ENCODE measurements around the gene KCNQ1. TPM values are rescaled to one million over a fixed set of nuclear protein-coding genes. Genes with fewer than 3 reads are reported as not detected.

KCNQ1 gene
- total RNA-seq, 1 experiment from 2014 or later = 10.7 TPM

DNA sequence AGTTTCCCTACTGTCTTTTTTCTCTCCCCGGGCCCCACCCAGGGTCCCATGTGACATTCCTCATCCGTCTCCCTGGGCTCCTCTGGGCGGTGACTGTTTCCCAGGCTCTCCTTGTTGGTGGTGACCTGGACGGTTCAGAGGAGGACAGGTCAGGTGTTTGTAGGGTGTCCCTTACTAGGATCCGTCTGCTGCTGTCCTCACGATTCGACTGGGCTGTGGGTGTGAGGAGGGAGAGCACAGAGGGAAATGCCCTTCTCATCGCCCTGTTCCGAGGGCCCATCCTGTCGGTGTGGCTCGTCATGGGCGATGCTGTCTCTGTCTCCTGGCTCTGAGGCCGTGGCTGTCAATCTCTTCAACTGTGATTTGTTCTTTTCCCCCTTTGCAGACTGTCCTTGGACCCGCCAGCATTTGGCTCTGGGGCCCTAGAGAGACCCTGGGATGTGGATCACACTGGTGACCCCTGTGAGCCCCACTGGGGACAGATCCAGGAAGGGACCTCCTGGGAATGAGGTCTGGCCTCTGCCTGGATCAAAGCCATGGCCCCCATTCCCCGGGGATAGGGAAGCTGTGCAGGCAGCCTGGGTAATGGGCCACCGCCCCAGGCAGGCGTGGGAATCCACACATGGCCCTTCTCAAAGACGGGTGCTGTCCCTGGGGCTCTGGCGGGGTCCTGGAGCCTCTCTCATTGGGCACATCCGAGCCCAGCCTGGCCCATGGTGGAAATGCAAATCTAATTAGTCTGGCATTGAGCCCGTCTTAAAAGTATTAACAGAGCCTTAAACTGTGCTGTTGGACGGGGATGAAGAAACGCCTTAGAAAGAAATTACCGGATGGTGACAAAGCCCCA lies 301.8 kb downstream of the KCNQ1 start:
- BruUV-seq (replicated peaks) = no TSS peak
- no peaks in the 10 kb centered on the region for H3K27me3 ChIP-seq (ENCODE audit: insufficient read depth, low read length)
- H3K9me2 ChIP-seq (ENCODE audit: insufficient read depth) = no peaks in the 10 kb centered on the region
- no peaks in the 10 kb centered on the region for H3K36me3 ChIP-seq (ENCODE audit: control insufficient read depth in 1 of 2, insufficient read depth in 2 of 2, low read length in 2 of 2)
- no peak overlapping the region for H3K9ac ChIP-seq (ENCODE audit: low read length)
- peaks cover 5 to 8% of the 10 kb centered on the region in 2 experiments; a peak in 3 of 4 replicates for H3K4me1 ChIP-seq (ENCODE audit: control insufficient read depth in 1 of 2, insufficient read depth in 2 of 2, low read length in 2 of 2)
- no peaks in the 10 kb centered on the region for H3K79me2 ChIP-seq (ENCODE audit: insufficient read depth, low read length)
- no peak overlapping the region for H3K27ac ChIP-seq (ENCODE audit: low read depth, low read length)
- ChIA-PET POLR2A (no interaction called here), RAD21 (ENCODE audit: low non-redundant PET in 1 of 2, low total read pairs in 2 of 2, uncharacterized antibody in 2 of 2, unreplicated experiment in 2 of 2) (no interaction called here), CTCF (no interaction called here)
- intact Hi-C loops (cut with micrococcal nuclease) = no loop called here
- H3K4me3 ChIP-seq (replicated peaks in 1 of 2; ENCODE audit: low read depth in 1 of 2, low read length in 2 of 2) = no peak overlapping the region
- no peaks in the 10 kb centered on the region for H4K20me1 ChIP-seq (ENCODE audit: insufficient read depth)
- no peaks in the 10 kb centered on the region for H3K9me3 ChIP-seq (ENCODE audit: control insufficient read depth in 1 of 2, insufficient read depth in 1 of 2, low read depth in 1 of 2, low read length in 2 of 2)
- H3K4me2 ChIP-seq (ENCODE audit: low read length) = no peak overlapping the region
- DNase-seq (ENCODE audit: low read depth, low spot score) = no peak
- TF ChIP-seq ZNF274 (IDR thresholded peaks at IDR 0.05; ENCODE audit: low read depth, low read length) (no peak), POLR2A (IDR thresholded peaks at IDR 0.05; ENCODE audit: borderline replicate concordance, extremely low read depth, insufficient read depth, insufficient read length) (no peak), CBX3 (IDR thresholded peaks at IDR 0.05; ENCODE audit: low read depth) (no peak), SP1 (IDR thresholded peaks at IDR 0.05; ENCODE audit: low read depth) (no peak), ZFX (IDR thresholded peaks at IDR 0.05) (no peak), TCF7L2 (IDR thresholded peaks at IDR 0.05; ENCODE audit: borderline replicate concordance, extremely low read depth, insufficient read depth, insufficient read length) (no peak), EZH2phosphoT487 (IDR thresholded peaks at IDR 0.05; ENCODE audit: borderline replicate concordance) (no peak), YY1 (IDR thresholded peaks at IDR 0.05; ENCODE audit: extremely low read depth, insufficient replicate concordance, low read depth, low read length) (no peak), ELF1 (IDR thresholded peaks at IDR 0.05; ENCODE audit: borderline replicate concordance, low read depth) (no peak)
- TF ChIP-seq, protein P1, sequence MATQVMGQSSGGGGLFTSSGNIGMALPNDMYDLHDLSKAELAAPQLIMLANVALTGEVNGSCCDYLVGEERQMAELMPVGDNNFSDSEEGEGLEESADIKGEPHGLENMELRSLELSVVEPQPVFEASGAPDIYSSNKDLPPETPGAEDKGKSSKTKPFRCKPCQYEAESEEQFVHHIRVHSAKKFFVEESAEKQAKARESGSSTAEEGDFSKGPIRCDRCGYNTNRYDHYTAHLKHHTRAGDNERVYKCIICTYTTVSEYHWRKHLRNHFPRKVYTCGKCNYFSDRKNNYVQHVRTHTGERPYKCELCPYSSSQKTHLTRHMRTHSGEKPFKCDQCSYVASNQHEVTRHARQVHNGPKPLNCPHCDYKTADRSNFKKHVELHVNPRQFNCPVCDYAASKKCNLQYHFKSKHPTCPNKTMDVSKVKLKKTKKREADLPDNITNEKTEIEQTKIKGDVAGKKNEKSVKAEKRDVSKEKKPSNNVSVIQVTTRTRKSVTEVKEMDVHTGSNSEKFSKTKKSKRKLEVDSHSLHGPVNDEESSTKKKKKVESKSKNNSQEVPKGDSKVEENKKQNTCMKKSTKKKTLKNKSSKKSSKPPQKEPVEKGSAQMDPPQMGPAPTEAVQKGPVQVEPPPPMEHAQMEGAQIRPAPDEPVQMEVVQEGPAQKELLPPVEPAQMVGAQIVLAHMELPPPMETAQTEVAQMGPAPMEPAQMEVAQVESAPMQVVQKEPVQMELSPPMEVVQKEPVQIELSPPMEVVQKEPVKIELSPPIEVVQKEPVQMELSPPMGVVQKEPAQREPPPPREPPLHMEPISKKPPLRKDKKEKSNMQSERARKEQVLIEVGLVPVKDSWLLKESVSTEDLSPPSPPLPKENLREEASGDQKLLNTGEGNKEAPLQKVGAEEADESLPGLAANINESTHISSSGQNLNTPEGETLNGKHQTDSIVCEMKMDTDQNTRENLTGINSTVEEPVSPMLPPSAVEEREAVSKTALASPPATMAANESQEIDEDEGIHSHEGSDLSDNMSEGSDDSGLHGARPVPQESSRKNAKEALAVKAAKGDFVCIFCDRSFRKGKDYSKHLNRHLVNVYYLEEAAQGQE (IDR thresholded peaks at IDR 0.05; ENCODE audit: low read depth) = no peak
- TF ChIP-seq, protein P2, sequence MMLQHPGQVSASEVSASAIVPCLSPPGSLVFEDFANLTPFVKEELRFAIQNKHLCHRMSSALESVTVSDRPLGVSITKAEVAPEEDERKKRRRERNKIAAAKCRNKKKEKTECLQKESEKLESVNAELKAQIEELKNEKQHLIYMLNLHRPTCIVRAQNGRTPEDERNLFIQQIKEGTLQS (IDR thresholded peaks at IDR 0.05) = no peak
- no peak overlapping the region for H2AFZ ChIP-seq (ENCODE audit: low read depth, low read length, poor library complexity, severe bottlenecking)
- no peak for ATAC-seq
